Activated CD8-positive, alpha-beta memory T cell treated with anti-CD3 and anti-CD28 coated beads, Interleukin-2, amount 50 U/mL, for 1 hour (primary cell): Measurements from ENCODE around the gene WDFY4.

ENCODE experiments used
- DNase-seq: peaks from one replicate; pipeline ENCODE4 v3.0.0-alpha.2; 2020; ENCODE audit errors: extremely low read depth

WDFY4 gene

DNA sequence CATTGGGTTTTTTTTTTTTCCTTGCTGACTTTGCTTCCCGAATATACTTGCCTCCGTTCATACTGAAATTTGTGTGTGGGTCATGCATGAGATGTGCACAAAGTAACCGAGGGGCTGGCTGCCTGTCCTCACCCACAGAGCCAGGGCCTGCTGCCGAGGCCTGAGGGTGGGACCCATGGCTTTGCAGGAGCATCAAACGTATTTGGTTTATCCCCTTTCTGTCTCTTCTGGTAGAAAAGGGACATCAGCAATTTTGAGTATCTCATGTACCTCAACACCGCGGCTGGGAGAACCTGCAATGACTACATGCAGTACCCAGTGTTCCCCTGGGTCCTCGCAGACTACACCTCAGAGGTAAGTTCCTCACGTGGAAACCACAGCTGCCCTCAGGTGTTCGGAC lies 258.4 kb downstream of the WDFY4 start:
- no peak for DNase-seq

DNA sequence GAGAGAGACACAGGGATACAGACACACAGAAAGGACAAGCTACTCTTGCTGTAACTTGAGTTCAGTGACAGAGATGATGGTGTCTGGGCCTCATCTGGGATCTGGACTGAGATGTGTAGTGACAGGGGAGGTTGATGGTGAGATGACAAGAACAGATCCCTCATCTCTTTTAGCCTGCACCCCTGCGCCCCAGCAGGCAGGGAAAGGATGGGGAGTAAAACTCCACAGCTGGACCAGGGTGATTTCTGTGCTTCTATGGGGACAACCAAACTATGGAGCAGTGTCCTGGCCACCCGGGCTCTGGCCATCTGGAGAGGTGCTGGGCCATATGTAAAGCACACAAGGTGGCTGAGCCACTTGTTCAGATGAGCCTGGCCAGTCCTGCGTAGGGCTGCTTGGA lies 259.5 kb downstream of the WDFY4 start:
- no peak for DNase-seq

DNA sequence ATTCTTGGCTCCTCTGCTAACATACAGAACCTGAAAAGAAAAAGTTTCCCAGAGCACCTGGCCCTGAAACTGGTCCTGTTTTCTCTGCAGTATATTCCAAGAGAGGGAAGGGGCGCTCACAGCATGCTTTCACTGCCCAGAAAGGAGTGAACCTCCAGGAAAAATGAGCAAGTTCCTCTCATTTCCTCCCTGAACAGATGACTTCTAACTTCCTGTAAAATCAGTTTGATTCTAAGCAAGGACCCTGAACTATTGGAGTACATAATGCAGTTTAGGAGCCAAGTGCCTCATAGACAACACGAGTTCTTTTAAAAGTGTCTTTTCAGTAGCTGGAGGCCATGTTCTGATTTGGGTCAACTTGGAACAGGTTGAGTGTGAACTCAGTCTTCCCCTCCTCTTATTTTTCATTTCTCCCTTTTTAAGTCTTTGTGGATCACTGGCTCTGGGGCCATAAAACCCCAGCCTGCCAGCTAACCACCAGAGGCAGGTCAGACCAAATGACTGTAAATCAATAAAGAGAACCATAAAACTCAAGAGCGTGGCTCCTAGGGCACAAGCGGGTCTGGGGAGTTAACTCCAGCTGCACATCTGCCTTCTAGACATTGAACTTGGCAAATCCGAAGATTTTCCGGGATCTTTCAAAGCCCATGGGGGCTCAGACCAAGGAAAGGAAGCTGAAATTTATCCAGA lies 260.9 kb downstream of the WDFY4 start:
- DNase-seq = no peak

DNA sequence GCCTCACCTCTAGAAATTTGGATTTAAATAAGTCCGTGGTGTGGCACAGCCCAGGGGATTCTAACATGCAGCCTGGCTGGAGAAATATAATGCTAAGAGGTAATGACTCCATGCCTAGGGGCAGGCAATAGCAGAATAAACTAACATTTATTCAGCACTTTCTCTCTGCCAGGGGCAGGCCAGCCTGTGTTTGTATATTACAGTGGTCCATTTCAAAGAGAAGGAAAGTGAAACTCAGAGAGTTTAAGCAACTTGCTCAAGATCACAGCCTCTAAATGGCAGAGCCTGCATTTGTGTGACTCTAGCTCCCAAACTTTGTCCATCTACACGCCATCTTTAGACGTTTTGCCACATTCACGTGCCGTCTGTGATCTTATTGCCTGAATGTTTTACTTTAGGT lies 261.7 kb downstream of the WDFY4 start:
- DNase-seq = no peak

DNA sequence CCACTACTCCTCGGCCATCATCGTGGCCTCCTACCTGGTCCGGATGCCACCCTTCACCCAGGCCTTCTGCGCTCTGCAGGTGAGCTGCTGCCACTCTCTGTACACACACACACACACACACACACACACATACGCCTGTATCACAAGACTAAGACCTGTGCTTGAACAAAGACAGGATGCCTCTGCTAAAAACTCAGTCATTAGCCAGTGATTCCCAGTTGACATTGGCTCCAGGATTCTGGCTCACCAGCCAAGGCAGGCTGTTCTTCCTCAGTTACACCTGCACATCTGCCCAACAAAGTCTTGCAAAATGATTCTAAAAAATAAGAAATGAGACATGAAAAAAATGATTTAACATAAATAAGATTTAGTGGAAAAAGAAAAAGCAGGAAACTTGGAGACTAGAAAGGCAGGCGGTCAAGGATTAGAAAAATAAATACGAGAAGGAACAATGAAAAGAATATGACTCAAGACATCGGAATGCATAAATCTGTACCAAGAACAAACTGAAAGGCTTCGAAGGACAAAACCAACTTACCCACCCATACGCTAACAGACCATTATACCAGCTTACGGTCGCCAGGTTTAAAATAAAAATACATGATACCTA lies 262.3 kb downstream of the WDFY4 start:
- DNase-seq = no peak

DNA sequence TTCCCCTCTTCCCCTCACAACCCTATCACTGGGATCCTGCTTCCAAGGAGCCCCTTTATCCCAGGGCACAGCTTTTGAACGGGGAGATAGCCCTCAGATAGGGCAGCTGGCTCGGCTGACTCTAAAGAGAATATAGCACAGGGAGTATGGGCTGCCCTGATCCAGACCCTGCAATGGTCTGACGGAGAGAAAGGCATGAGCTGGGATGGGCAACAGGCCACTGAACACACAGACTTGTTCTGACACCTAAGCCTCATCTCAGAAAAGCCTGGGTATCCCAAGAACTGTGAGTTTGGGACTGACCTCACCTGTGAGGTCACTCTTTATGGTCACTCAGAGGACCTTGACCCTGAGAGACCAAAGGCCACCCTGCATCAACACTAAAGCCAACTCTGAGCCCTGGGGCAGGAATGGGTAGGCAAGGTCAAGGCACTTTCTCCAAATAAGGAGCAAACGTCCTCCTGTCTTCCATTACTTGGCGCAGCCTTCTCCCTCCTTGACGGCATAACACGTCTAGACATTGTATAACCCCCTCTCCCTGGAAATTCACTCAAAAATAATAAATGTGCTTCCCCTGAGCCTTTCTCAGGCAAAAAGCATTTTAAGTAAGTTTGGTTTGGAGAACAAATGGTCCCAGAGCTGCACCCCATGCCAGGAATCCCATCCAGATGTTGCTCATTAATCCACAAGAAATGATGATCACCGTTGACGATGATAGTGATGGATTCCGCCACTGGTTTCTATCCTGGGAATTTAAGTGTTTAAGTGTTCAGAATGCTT lies 263.2 kb downstream of the WDFY4 start:
- no peak for DNase-seq

DNA sequence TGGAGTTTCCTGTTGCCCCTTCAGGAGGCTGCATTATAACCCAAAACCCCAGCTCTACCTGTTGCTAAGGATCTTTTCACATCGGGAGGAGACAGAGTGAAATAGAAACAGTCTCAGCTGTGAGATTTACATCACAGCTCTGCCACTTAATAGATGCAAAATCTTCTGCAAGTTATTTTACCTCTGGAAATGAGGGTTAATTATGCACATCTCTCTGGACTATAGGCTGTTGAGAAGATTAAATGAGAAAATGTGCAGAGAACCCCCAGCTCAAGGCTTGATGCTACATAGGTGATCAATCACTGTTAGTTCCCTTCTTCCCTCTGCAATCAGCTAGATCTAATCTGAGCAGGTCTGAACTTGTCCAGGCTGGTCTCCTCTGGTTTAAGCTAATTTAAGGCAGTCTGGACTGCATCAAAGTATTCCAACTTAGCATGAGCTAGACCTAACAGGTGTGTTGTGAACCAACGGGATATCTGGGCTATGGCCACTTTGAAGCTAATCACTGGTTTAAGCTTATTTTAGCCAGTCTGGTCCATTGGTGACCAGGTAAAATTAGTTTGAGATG lies 263.9 kb downstream of the WDFY4 start:
- DNase-seq = no peak

DNA sequence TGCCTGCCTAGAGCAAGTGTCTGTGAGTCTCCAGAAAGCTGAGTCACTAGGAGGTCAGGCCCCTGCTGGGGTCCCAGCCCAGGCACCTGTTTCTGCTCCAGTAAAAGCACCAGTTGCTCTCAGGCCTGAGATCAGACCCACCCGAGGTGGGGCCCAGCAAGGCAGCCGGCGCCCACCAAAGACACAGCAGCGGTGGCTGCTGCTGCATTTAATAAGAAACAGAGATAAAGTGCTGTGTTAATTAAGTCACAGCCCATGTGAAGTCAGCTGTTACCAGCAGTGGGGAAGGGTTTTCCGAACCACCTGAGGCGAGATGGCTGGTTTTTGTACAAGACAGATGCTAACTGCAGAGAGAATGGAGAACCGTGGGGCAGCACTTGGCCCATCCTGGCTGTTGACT lies 267.0 kb downstream of the WDFY4 start:
- no peak for DNase-seq

DNA sequence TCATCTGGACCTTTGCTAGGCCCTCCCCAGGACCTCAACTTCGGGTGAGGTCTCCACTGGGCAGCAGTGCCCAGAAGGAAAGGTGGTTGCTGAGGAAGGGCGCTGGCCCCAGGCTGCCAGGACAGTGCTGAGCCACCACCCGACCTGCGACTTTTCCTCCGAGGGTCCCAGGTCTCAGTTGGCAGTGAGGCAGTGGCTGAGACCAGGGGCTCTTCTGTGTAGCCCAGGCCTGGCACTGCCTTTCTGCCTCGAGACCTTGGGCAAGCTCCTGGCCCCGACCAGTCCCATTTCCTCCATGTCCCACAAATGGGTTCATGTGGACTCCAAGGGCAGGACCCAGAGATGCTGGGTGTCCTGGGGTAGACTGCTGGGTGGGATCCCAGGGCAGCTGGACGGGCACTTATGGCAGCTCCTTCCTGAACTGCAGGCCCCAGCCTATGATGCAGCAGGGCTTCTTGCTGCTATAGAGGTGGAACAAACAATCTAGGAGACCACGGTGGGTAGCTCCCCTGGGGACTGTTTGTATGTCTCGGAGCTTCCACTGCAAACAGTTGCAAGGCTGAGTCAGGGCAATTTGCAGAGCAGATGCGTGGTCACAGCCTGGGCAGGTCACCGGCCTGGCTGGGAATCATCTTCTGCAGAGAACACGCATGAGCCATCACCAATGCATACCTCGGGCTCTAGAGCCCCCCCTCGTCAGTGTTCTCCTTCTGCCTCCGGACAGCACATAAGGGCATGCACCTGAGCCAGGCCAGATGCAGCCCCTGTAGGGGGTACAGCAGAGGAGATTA lies 272.9 kb downstream of the WDFY4 start:
- DNase-seq = no peak

DNA sequence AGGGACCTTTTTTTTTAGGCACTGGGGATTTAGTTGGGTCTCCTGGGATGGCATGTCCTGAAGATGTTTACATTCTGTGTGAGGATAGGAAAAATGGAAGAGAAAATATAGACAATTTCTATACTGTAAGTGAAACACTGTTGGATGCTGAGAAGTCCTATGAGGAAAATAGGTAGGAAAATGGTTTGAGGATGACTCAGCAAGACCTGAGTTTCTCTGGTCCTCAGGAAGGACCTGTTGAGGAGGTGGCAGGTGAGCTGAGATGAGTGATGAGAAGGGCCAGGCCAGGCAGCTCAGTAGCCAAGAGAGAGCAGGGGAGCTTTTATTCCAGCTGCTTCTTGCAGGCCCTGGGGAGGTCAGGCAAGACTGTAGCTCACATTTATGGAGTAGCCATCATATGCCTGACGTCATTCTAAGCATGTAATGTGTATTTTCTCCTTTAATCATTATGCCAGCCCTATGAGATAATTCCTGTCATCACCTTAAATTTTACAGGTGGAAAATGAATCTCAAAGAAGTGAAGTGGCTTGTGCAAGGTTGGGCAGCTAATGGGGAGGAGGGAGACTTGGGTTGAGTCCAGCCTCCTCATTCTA lies 274.0 kb downstream of the WDFY4 start:
- DNase-seq = no peak

DNA sequence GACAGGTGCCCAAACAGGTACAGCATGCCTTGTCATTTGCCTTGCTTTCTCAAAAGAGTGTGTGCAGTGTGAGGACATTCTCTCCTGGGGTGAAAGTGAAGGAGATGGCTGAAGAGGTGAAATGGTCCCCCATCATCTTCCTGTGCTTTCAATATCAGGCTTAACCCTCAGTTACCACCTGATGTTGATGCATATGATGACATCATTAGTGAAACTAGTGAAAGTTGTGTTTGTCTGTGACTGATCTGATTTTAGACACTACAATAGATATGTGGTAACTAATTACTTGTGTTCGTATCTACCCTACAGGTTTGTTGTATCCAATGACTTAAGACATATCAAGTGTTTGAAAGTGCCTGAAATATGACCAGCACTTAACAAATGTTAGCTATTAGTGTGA lies 279.4 kb downstream of the WDFY4 start:
- DNase-seq = no peak

DNA sequence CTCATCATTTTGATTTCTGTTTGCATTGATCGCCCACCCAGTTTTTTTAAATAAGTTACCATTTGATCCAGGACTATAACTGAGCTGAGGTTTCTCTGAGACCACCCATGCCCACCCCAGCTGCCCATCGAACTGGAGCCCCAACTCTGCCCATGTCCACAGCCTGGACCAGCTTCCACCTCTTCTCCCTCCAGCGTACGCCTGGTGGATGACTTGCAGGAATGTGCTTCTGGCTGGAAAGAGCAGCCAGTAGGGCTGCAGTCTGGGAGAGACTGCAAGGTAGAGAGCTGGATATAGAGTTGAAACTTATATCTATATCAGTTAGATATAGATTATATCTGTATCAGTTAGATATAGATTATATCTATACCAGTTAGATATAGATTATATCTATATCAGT lies 280.8 kb downstream of the WDFY4 start:
- DNase-seq = no peak

DNA sequence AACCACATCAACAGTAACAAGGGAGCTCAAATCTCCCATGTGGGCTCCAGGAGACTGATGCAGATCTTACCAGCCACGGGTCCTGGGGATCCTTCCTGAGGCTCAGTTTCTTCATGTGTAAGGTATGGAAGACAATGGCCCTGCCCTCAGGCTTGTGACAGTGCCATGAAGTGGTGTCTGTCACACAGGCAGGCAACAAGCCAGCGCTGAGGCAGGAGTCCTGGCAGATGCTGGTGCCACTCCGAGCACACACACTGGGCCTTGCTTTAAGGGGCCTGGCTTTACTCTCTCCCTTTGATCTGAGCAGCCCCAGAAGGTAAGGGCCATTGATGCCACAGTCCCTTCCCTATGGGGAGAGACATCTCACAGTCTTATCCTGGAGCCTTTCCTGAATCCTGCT lies 283.4 kb downstream of the WDFY4 start:
- no peak for DNase-seq

DNA sequence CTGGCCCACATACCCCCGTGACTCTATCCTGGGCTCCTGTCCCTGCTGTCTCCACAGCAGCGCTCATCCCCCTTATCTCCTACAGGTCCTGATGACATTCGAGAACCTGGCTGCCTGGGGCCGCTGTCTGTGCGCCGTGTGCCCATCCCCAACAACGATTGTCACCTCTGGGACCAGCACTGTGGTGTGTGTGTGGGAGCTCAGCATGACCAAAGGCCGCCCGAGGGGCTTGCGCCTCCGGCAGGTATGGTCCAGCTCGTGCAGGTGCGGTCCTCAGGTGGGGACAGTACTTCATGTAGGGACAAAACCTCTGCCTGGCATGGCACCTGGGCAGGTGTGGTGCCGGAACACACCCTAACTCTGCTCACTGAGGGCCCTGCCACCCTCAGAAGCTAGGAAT lies 285.4 kb downstream of the WDFY4 start:
- no peak for DNase-seq

DNA sequence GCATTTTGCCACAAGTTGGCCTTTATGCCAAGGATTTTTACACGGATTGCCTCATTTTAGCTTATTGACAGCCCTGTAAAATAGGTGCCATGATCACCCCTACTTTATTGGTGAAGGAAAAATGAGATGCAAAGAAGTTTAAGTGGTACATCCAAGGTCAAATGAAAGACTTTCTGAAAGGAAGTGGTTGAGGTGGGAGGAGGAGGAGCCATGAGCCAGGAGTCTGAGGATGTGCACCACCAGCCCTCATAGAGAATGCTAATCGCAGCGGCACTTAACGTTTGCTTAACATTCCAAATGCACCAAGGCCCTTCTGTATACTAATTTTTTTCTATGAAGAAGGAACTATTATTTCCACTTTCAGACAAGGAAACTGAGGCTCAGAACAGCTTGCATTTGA lies 286.0 kb downstream of the WDFY4 start:
- DNase-seq = no peak

DNA sequence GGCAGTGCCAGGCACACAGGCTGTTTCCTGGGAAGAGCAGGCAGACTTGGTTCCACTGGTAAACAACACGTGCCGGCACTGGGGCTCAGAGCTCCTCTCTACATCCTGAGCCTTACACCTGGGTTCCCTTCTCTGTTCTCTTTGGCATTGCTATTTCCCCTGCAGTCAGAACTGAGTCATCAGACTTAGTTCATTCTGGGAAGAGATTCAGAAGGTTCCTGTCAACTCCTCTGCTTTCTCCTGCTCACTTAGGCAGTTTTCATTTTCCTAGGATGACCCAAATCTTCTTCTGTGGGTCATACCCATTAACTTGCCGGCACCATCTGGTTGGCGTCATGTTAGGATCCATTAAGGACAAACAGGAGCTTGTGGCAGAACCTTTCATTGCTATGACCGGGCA lies 288.4 kb downstream of the WDFY4 start:
- DNase-seq = no peak

DNA sequence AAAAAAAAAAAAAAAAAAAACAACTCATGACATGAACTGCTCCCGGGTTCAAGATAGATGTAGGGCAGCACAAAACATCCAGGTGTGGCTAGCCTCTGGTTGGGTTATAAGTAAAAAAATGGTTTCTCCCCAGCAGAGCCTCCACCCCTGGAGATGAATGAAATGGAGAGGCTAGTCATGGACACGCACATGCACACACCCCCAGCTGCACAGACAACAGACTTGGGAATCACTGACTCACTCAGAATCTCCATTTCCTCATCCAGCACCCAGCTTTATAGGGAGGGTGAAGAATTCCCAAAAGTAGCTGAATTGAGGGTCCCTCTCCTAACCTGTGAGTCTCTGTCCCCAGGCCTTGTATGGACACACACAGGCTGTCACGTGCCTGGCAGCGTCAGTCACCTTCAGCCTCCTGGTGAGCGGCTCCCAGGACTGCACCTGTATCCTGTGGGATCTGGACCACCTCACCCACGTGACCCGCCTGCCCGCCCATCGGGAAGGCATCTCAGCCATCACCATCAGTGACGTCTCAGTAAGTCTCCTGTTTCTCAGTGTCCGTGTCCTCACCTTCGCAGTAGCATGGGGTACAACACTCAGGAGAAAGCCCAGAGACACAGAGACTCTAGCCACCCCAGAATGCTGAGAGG lies 290.0 kb downstream of the WDFY4 start:
- DNase-seq = no peak

DNA sequence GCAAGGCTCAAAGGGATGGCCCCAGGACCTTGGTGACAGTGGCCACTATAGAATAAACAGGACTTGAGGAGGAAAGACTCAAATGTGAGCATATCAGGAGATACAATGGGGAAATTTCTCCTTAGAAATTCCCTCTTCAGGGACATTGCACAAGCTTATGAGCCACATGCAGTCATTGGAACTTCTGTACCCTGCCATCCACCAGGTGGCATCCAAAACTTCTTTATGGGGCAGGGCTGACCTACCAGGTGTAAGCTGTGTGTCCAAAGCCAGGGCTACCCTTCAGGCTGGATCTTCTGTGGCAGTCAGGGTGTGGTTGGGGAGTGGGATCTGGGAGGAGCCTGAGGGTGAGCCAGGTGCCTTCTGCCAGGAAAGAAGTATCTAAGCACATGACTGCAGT lies 291.5 kb downstream of the WDFY4 start:
- no peak for DNase-seq

DNA sequence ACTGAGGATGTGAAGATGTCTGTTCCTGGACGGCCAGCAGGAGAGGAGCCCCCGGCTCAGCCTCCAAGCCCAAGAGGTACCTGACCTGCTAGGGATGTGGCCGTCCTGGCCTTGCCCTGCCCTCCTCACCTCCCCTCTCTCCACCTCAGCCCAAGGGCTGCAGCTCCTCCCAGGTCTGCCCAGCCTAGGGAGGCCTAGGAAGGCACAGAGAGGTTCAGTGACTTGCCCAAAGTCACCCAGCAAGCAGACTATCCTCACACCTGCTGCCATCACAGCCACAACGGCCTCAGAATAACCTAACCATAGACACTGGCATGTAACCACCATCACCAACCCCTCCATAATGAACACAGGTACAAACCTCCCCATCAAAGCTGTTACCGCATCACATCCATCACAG lies 293.6 kb downstream of the WDFY4 start:
- DNase-seq = no peak

DNA sequence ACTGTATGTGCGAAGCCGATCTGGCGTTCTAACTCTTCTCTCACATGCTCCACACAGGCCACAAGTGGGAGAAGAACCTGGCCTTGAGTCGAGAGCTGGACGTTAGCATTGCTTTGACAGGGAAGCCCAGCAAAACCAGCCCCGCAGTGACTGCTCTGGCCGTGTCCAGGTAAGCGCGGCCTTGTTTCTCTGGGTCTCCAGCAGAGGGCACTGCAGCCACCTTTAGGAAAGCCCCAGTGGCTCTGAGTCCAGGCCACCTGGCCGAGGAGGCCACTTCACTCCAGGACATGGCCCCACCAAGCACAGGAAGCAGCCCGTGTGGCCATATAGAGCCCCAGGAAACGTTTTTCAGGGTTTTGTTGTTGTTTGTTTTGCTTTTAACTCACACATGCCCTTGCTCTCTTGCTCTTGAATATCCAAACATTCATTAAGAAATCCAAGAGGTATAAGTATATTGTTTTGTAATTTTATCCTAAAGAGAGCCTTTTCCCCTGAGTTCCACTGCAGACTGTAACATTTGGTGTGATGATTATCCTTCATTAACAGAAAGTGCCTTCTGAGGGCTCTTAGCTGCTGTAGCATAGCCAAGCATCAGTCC lies 296.7 kb downstream of the WDFY4 start:
- no peak for DNase-seq

DNA sequence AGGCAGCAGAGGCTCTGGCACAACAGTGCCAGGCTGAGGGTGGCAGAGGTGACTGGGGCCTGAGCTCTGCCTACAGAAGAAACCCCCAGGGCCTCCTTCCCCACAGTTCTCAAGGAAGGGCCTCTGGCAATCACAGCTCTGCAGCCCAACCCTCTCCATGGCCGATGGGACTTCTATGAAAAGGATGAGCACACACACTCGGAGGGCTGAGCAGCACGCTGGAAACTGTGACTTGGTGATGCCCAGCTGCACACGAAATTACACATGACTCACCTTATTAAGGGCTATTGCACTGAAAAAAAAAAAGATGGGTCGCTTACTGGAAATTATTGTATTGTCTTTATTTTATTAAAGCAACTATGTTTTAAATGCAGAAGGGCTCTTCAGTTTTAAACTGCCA lies 297.9 kb downstream of the WDFY4 start:
- no peak for DNase-seq
